T-cell (primary cell): Measurements from ENCODE around the gene SRI. TPM values are rescaled to one million over a fixed set of nuclear protein-coding genes. Genes with fewer than 3 reads are reported as not detected.
A peak's percentile ranks its signal among the peaks of the same experiment; 100 is the strongest.
"Not testable (repeated sequence)": the region's sequence is repeated elsewhere in the genome, so short reads cannot be mapped to it uniquely, and the experiment has no call there.

ENCODE experiments used
- ATAC-seq, 4 experiments: fragments of 200-7000 bp in 3 of 4; fragments of 150-1000 bp in 1 of 4; cut with Tn5 transposase; replicated peaks in 1 of 4; 1 replicate in 3 of 4; 2 replicates in 1 of 4; pipeline ENCODE4 v1.10.0; 2021; ENCODE audit warnings: moderate library complexity in 3 of 4, mild to moderate bottlenecking in 2 of 4, moderate number of reproducible peaks in 1 of 4
- CTCF ChIA-PET, 2 donors: fragments of 300-600 bp; sonication (Branson Sonifier 250); formaldehyde crosslinking; loops; one replicate each; lab custom pipeline; 2022; ENCODE audit warnings: antibody characterized with exemption in 2 of 2; lab: Charles Lee
- POLR2A ChIA-PET, 2 donors: fragments of 300-600 bp; sonication (Branson Sonifier 250); formaldehyde crosslinking; loops; one replicate each; lab custom pipeline; 2022; ENCODE audit warnings: antibody characterized with exemption in 2 of 2; lab: Charles Lee
- DNase-seq, 35 experiments: peaks; one replicate each; pipeline versions ENCODE4 v3.0.0 to v3.0.0-alpha.2; 2013 to 2023
- H3K27ac ChIP-seq: one replicate; pipeline ENCODE4 v1.5.1; 2013; ENCODE audit warnings: low read length
- H3K27me3 ChIP-seq, 2 experiments: replicated peaks in 1 of 2; 1 replicate in 1 of 2; 2 replicates in 1 of 2; pipeline versions ENCODE4 v1.6.1 to v1.7.0; 2013; ENCODE audit warnings: low read length in 1 of 2, mixed read lengths in 1 of 2; ENCODE audit not compliant: control insufficient read depth in 2 of 2, insufficient read depth in 2 of 2; ENCODE audit errors: extremely low read depth in 1 of 2
- H3K36me3 ChIP-seq, 2 donors: 1 replicate in 1 of 2; 2 replicates in 1 of 2; pipeline versions ENCODE4 v1.6.1 to v1.7.0; 2013; ENCODE audit warnings: low read length in 1 of 2; ENCODE audit not compliant: control insufficient read depth in 2 of 2, insufficient read depth in 1 of 2; ENCODE audit errors: extremely low read depth in 1 of 2
- H3K4me1 ChIP-seq, 2 experiments: 1 replicate in 1 of 2; 2 replicates in 1 of 2; pipeline versions ENCODE4 v1.6.1 to v1.7.0; 2013; ENCODE audit warnings: low read length in 2 of 2, mixed read lengths in 1 of 2; ENCODE audit not compliant: insufficient read depth in 2 of 2, control insufficient read depth in 1 of 2; ENCODE audit errors: extremely low read depth in 1 of 2
- H3K4me3 ChIP-seq, 2 donors: 1 replicate in 1 of 2; 2 replicates in 1 of 2; pipeline versions ENCODE4 v1.5.1 to v1.7.0; 2013; ENCODE audit warnings: mild to moderate bottlenecking in 2 of 2, low read length in 1 of 2, moderate library complexity in 1 of 2; ENCODE audit not compliant: control insufficient read depth in 1 of 2; ENCODE audit errors: extremely low read depth in 1 of 2
- H3K9me3 ChIP-seq: 2 replicates; pipeline ENCODE4 v1.7.0; 2013
- H3K27ac Mint-ChIP-seq, 2 donors: one replicate each; pipeline ENCODE4 v1.8.0; 2020 to 2021; ENCODE audit warnings: mild to moderate bottlenecking in 2 of 2, mixed read lengths in 2 of 2
- H3K27me3 Mint-ChIP-seq, 2 donors: one replicate each; pipeline ENCODE4 v1.8.0; 2021 to 2022; ENCODE audit warnings: mixed read lengths in 2 of 2
- H3K36me3 Mint-ChIP-seq: one replicate; pipeline ENCODE4 v1.8.0; 2021; ENCODE audit warnings: mixed read lengths
- H3K4me1 Mint-ChIP-seq, 3 donors: one replicate each; pipeline ENCODE4 v1.8.0; 2020 to 2022; ENCODE audit warnings: mixed read lengths in 3 of 3, mild to moderate bottlenecking in 1 of 3
- H3K4me3 Mint-ChIP-seq, 3 donors: one replicate each; pipeline ENCODE4 v1.8.0; 2020 to 2022; ENCODE audit warnings: mild to moderate bottlenecking in 3 of 3, mixed read lengths in 3 of 3, moderate library complexity in 3 of 3
- H3K9me3 Mint-ChIP-seq, 3 donors: one replicate each; pipeline ENCODE4 v1.8.0; 2020 to 2022; ENCODE audit warnings: mixed read lengths in 3 of 3
- WGBS: methylation state at CpG from one replicate; pipeline ENCODE4 v1.1.5; 2013; ENCODE audit warnings: missing lambda C conversion rate; ENCODE audit not compliant: insufficient coverage; 5-methylcytosine and 5-hydroxymethylcytosine counted together
- total RNA-seq, 35 experiments: library from RNA in 6 of 35; stranded (reverse) in 6 of 35; fragments of 120-200 nt in 1 of 35; gene quantifications; one replicate each; pipeline versions ENCODE4 v1.2.1 to v1.2.4 and lab custom pipeline; 2013 to 2026

SRI gene
- total RNA-seq, 5 donors from 2014 or later (not counting 1 experiment from before 2014, with no cell fraction given) = 58.0 to 67.9 (median 62.8) TPM

- H3K4me1 ChIP-seq = no peaks in the 10 kb centered on the region
- Mint-ChIP-seq H3K36me3 (no peaks in the 10 kb centered on the region), H3K9me3 (peaks cover 0 to 2% (median 0%) of the 10 kb centered on the region in 3 donors), H3K4me3 (no peak overlapping the region), H3K27me3 (peaks cover 9 to 20% of the 10 kb centered on the region in 2 donors), H3K4me1 (no peaks in the 10 kb centered on the region), H3K27ac (peak overlapping the region in 1 of 2 donors; percentile 25)
- DNase-seq (no peak), ATAC-seq (no peak)
- no peaks in the 10 kb centered on the region for H3K9me3 ChIP-seq
- H3K27me3 ChIP-seq = no peaks in the 10 kb centered on the region
- no peak overlapping the region for H3K27ac ChIP-seq
- no peak overlapping the region for H3K4me3 ChIP-seq
- CTCF ChIA-PET = no interaction called here
- POLR2A ChIA-PET = no interaction called here
- 79% methylated on average over 4 of the region's 4 CpGs for WGBS
- no peaks in the 10 kb centered on the region for H3K36me3 ChIP-seq
These were observed 42.7 kb upstream of the SRI start for GRCh38 chr7:88262562-88262961.

GRCh38 chr7:88260719-88261118 lies 40.9 kb upstream of the SRI start:
- no peaks in the 10 kb centered on the region for H3K9me3 Mint-ChIP-seq
- H3K4me1 Mint-ChIP-seq = no peaks in the 10 kb centered on the region
- Histone ChIP-seq H3K4me1 (no peaks in the 10 kb centered on the region), H3K36me3 (no peaks in the 10 kb centered on the region), H3K27ac (no peak overlapping the region), H3K27me3 (no peaks in the 10 kb centered on the region), H3K9me3 (no peaks in the 10 kb centered on the region), H3K4me3 (no peak overlapping the region)
- no CpG with 5 or more reads among the region's 1 CpG for WGBS
- DNase-seq (no peak), ATAC-seq (no peak)
- H3K27me3 Mint-ChIP-seq = peaks cover 15 to 21% of the 10 kb centered on the region in 2 donors
- no peak overlapping the region for H3K27ac Mint-ChIP-seq
- CTCF ChIA-PET = no interaction called here
- H3K36me3 Mint-ChIP-seq = no peaks in the 10 kb centered on the region
- POLR2A ChIA-PET = no interaction called here
- H3K4me3 Mint-ChIP-seq = no peak overlapping the region

GRCh38 chr7:88259656-88260380 lies 40.0 kb upstream of the SRI start:
- DNase-seq (no peak), ATAC-seq (no peak)
- Mint-ChIP-seq H3K27me3 (peaks cover 15 to 21% of the 10 kb centered on the region in 2 donors), H3K27ac (no peak overlapping the region), H3K4me3 (no peak overlapping the region), H3K4me1 (no peaks in the 10 kb centered on the region), H3K36me3 (no peaks in the 10 kb centered on the region), H3K9me3 (peaks cover 0 to under 1% (median under 1%) of the 10 kb centered on the region in 3 donors)
- H3K4me1 ChIP-seq = no peaks in the 10 kb centered on the region
- no CpG with 5 or more reads among the region's 2 CpGs for WGBS
- ChIA-PET POLR2A (interaction anchor here in 1 of 2 donors (0.6 kb wide), 1 partner anchor 1047 kb away, joined by 4 read pairs; no protein-coding TSS in a partner anchor), CTCF (no interaction called here)
- H3K9me3 ChIP-seq = no peaks in the 10 kb centered on the region
- no peak overlapping the region for H3K4me3 ChIP-seq
- no peak overlapping the region for H3K27ac ChIP-seq
- peaks cover 0 to 6% of the 10 kb centered on the region in 2 experiments for H3K27me3 ChIP-seq
- no peaks in the 10 kb centered on the region for H3K36me3 ChIP-seq

- POLR2A ChIA-PET = interaction anchor here in 1 of 2 donors (0.7 kb wide), 1 partner anchor 34 kb away, joined by 5 read pairs; no protein-coding TSS in a partner anchor
- H3K27ac ChIP-seq, CTCF ChIA-PET, DNase-seq, H3K27me3 ChIP-seq, ATAC-seq, H3K36me3 Mint-ChIP-seq, H3K4me1 Mint-ChIP-seq, H3K4me1 ChIP-seq, H3K4me3 ChIP-seq, H3K27ac Mint-ChIP-seq, H3K4me3 Mint-ChIP-seq, H3K36me3 ChIP-seq, H3K9me3 ChIP-seq: not testable (repeated sequence)
- Mint-ChIP-seq H3K9me3 (peaks cover 10 to 15% (median 15%) of the 10 kb centered on the region in 3 donors), H3K27me3 (peaks cover 15 to 19% of the 10 kb centered on the region in 2 donors)
- WGBS = no CpG with 5 or more reads among the region's 1 CpG
These were observed 38.5 kb upstream of the SRI start for GRCh38 chr7:88258296-88258695.

GRCh38 chr7:88256906-88257305 lies 37.1 kb upstream of the SRI start:
- no peaks in the 10 kb centered on the region for H3K36me3 Mint-ChIP-seq
- no peaks in the 10 kb centered on the region for H3K4me1 Mint-ChIP-seq
- no peak overlapping the region for H3K27ac Mint-ChIP-seq

GRCh38 chr7:88254721-88255424 lies 35.0 kb upstream of the SRI start:
- Mint-ChIP-seq H3K36me3 (no peaks in the 10 kb centered on the region), H3K4me3 (no peak overlapping the region), H3K4me1 (no peaks in the 10 kb centered on the region), H3K9me3 (peaks cover 10 to 17% (median 17%) of the 10 kb centered on the region in 3 donors), H3K27ac (no peak overlapping the region), H3K27me3 (peaks cover 24% of the 10 kb centered on the region in 2 donors)
- Histone ChIP-seq H3K36me3 (no peaks in the 10 kb centered on the region), H3K4me3 (no peak overlapping the region), H3K4me1 (no peaks in the 10 kb centered on the region), H3K9me3 (no peaks in the 10 kb centered on the region), H3K27me3 (peaks cover 0 to 14% of the 10 kb centered on the region in 2 experiments), H3K27ac (no peak overlapping the region)
- DNase-seq (no peak), ATAC-seq (no peak)
- 79% methylated on average over 2 of the region's 2 CpGs for WGBS
- POLR2A ChIA-PET = no interaction called here
- CTCF ChIA-PET = no interaction called here

More at GRCh38 chr7:88256906-88257305, 37.1 kb upstream of the SRI start:
- H3K27ac ChIP-seq = no peak overlapping the region
- H3K4me1 ChIP-seq = no peaks in the 10 kb centered on the region
- ATAC-seq (no peak), DNase-seq (no peak)
- ChIA-PET CTCF (no interaction called here), POLR2A (no interaction called here)
- no peaks in the 10 kb centered on the region for H3K36me3 ChIP-seq
- H3K9me3 ChIP-seq = no peaks in the 10 kb centered on the region
- Mint-ChIP-seq H3K4me3 (no peak overlapping the region), H3K9me3 (peaks cover 10 to 17% (median 17%) of the 10 kb centered on the region in 3 donors), H3K27me3 (peaks cover 15 to 19% of the 10 kb centered on the region in 2 donors)
- no peak overlapping the region for H3K4me3 ChIP-seq
- H3K27me3 ChIP-seq = peaks cover 0 to 10% of the 10 kb centered on the region in 2 experiments
